ENCODE measurements around the gene GRIA4. TPM values are rescaled to one million over a fixed set of nuclear protein-coding genes. Genes with fewer than 3 reads are reported as not detected.

GRIA4 gene
- total and polyA plus RNA-seq, 4 donors: 0.38 to 3.7 TPM; not detected in 2

- 77 to 79% methylated on average over 5 of the region's 5 CpGs for WGBS, 2 donors
- Histone ChIP-seq H3K27ac (ENCODE audit: low read depth in 1 of 2, low read length in 2 of 2) (no peak overlapping the region), H3K27me3 (ENCODE audit: control insufficient read depth in 1 of 2, insufficient read depth in 2 of 2, low read length in 1 of 2) (no peaks in the 10 kb centered on the region), H3K4me1 (ENCODE audit: control insufficient read depth in 1 of 2, insufficient read depth in 2 of 2, low read length in 2 of 2) (no peaks in the 10 kb centered on the region), H3K36me3 (ENCODE audit: control insufficient read depth in 1 of 2, insufficient read depth in 2 of 2, low read length in 1 of 2) (no peaks in the 10 kb centered on the region), H3K9me3 (ENCODE audit: control insufficient read depth, low read length) (no peaks in the 10 kb centered on the region), H3K4me3 (ENCODE audit: low read length in 2 of 2) (no peak overlapping the region)
- intact Hi-C loops (cut with DNase I): no loop called here
- ATAC-seq (ENCODE audit: low FRiP score): no peak
- DNase-seq: no peak
These were observed 300.3 kb downstream of the GRIA4 start for GRCh38 chr11:105910095-105910715.

- no peak overlapping the region for H3K4me3 ChIP-seq (ENCODE audit: low read length in 2 of 2)
- no peak overlapping the region for H3K27ac ChIP-seq (ENCODE audit: low read depth in 1 of 2, low read length in 2 of 2)
- 85 to 97% methylated on average over 1 of the region's 1 CpG for WGBS, 2 donors
- no peaks in the 10 kb centered on the region for H3K27me3 ChIP-seq (ENCODE audit: control insufficient read depth in 1 of 2, insufficient read depth in 2 of 2, low read length in 1 of 2)
- intact Hi-C loops (cut with DNase I): no loop called here
- ATAC-seq (ENCODE audit: low FRiP score) (no peak), DNase-seq (no peak)
- no peaks in the 10 kb centered on the region for H3K36me3 ChIP-seq (ENCODE audit: control insufficient read depth in 1 of 2, insufficient read depth in 2 of 2, low read length in 1 of 2)
- no peaks in the 10 kb centered on the region for H3K9me3 ChIP-seq (ENCODE audit: control insufficient read depth, low read length)
- no peaks in the 10 kb centered on the region for H3K4me1 ChIP-seq (ENCODE audit: control insufficient read depth in 1 of 2, insufficient read depth in 2 of 2, low read length in 2 of 2)
These were observed 301.6 kb downstream of the GRIA4 start for GRCh38 chr11:105911454-105911853.

GRCh38 chr11:105912666-105913065 is 302.8 kb downstream of the GRIA4 start:
- no peaks in the 10 kb centered on the region for H3K27me3 ChIP-seq (ENCODE audit: control insufficient read depth in 1 of 2, insufficient read depth in 2 of 2, low read length in 1 of 2)
- WGBS, 2 donors: 56 to 71% methylated on average over 2 of the region's 2 CpGs
- intact Hi-C loops (cut with DNase I): no loop called here
- no peaks in the 10 kb centered on the region for H3K9me3 ChIP-seq (ENCODE audit: control insufficient read depth, low read length)
- no peak overlapping the region for H3K4me3 ChIP-seq (ENCODE audit: low read length in 2 of 2)
- H3K4me1 ChIP-seq (ENCODE audit: control insufficient read depth in 1 of 2, insufficient read depth in 2 of 2, low read length in 2 of 2): no peaks in the 10 kb centered on the region
- H3K36me3 ChIP-seq (ENCODE audit: control insufficient read depth in 1 of 2, insufficient read depth in 2 of 2, low read length in 1 of 2): no peaks in the 10 kb centered on the region
- no peak for ATAC-seq (ENCODE audit: low FRiP score)
- no peak for DNase-seq
- H3K27ac ChIP-seq (ENCODE audit: low read depth in 1 of 2, low read length in 2 of 2): no peak overlapping the region

- intact Hi-C loops (cut with DNase I): no loop called here
- DNase-seq (no peak), ATAC-seq (ENCODE audit: low FRiP score) (no peak)
- Histone ChIP-seq H3K27ac (ENCODE audit: low read depth in 1 of 2, low read length in 2 of 2) (no peak overlapping the region), H3K4me3 (ENCODE audit: low read length in 2 of 2) (no peak overlapping the region), H3K36me3 (ENCODE audit: control insufficient read depth in 1 of 2, insufficient read depth in 2 of 2, low read length in 1 of 2) (no peaks in the 10 kb centered on the region), H3K27me3 (ENCODE audit: control insufficient read depth in 1 of 2, insufficient read depth in 2 of 2, low read length in 1 of 2) (no peaks in the 10 kb centered on the region), H3K9me3 (ENCODE audit: control insufficient read depth, low read length) (no peaks in the 10 kb centered on the region), H3K4me1 (ENCODE audit: control insufficient read depth in 1 of 2, insufficient read depth in 2 of 2, low read length in 2 of 2) (no peaks in the 10 kb centered on the region)
- WGBS, 2 donors: 49 to 51% methylated on average over 4 of the region's 4 CpGs
These were observed 305.1 kb downstream of the GRIA4 start for GRCh38 chr11:105915021-105915420.

GRCh38 chr11:105918039-105918438 is 308.2 kb downstream of the GRIA4 start:
- WGBS, 2 donors: 77 to 81% methylated on average over 1 of the region's 1 CpG
- ATAC-seq (ENCODE audit: low FRiP score) (no peak), DNase-seq (no peak)
- H3K27me3 ChIP-seq (ENCODE audit: control insufficient read depth in 1 of 2, insufficient read depth in 2 of 2, low read length in 1 of 2): no peaks in the 10 kb centered on the region
- no peak overlapping the region for H3K27ac ChIP-seq (ENCODE audit: low read depth in 1 of 2, low read length in 2 of 2)
- H3K4me1 ChIP-seq (ENCODE audit: control insufficient read depth in 1 of 2, insufficient read depth in 2 of 2, low read length in 2 of 2): no peaks in the 10 kb centered on the region
- H3K4me3 ChIP-seq (ENCODE audit: low read length in 2 of 2): no peak overlapping the region
- H3K36me3 ChIP-seq (ENCODE audit: control insufficient read depth in 1 of 2, insufficient read depth in 2 of 2, low read length in 1 of 2): no peaks in the 10 kb centered on the region
- intact Hi-C loops (cut with DNase I): no loop called here
- H3K9me3 ChIP-seq (ENCODE audit: control insufficient read depth, low read length): no peaks in the 10 kb centered on the region

- intact Hi-C loops (cut with DNase I): no loop called here
- no peaks in the 10 kb centered on the region for H3K9me3 ChIP-seq (ENCODE audit: control insufficient read depth, low read length)
- no peaks in the 10 kb centered on the region for H3K4me1 ChIP-seq (ENCODE audit: control insufficient read depth in 1 of 2, insufficient read depth in 2 of 2, low read length in 2 of 2)
- H3K36me3 ChIP-seq (ENCODE audit: control insufficient read depth in 1 of 2, insufficient read depth in 2 of 2, low read length in 1 of 2): no peaks in the 10 kb centered on the region
- no peak for ATAC-seq (ENCODE audit: low FRiP score)
- no peak overlapping the region for H3K27ac ChIP-seq (ENCODE audit: low read depth in 1 of 2, low read length in 2 of 2)
- DNase-seq: no peak
- H3K4me3 ChIP-seq (ENCODE audit: low read length in 2 of 2): no peak overlapping the region
- H3K27me3 ChIP-seq (ENCODE audit: control insufficient read depth in 1 of 2, insufficient read depth in 2 of 2, low read length in 1 of 2): no peaks in the 10 kb centered on the region
These were observed 308.7 kb downstream of the GRIA4 start for GRCh38 chr11:105918600-105918999.

GRCh38 chr11:105923252-105923651 is 313.4 kb downstream of the GRIA4 start:
- ATAC-seq (ENCODE audit: low FRiP score) (no peak), DNase-seq (no peak)
- Histone ChIP-seq H3K9me3 (ENCODE audit: control insufficient read depth, low read length) (no peaks in the 10 kb centered on the region), H3K27ac (ENCODE audit: low read depth in 1 of 2, low read length in 2 of 2) (no peak overlapping the region), H3K36me3 (ENCODE audit: control insufficient read depth in 1 of 2, insufficient read depth in 2 of 2, low read length in 1 of 2) (no peaks in the 10 kb centered on the region), H3K4me1 (ENCODE audit: control insufficient read depth in 1 of 2, insufficient read depth in 2 of 2, low read length in 2 of 2) (no peaks in the 10 kb centered on the region), H3K4me3 (ENCODE audit: low read length in 2 of 2) (no peak overlapping the region), H3K27me3 (ENCODE audit: control insufficient read depth in 1 of 2, insufficient read depth in 2 of 2, low read length in 1 of 2) (no peaks in the 10 kb centered on the region)
- 83% methylated on average over 2 of the region's 2 CpGs for WGBS, 2 donors
- intact Hi-C loops (cut with DNase I): no loop called here

- ATAC-seq (ENCODE audit: low FRiP score): no peak
- H3K9me3 ChIP-seq (ENCODE audit: control insufficient read depth, low read length): no peaks in the 10 kb centered on the region
These were observed 313.9 kb downstream of the GRIA4 start for GRCh38 chr11:105923807-105924206.

GRCh38 chr11:105929084-105929955 is 319.4 kb downstream of the GRIA4 start:
- DNase-seq (no peak), ATAC-seq (ENCODE audit: low FRiP score) (no peak)
- no peaks in the 10 kb centered on the region for H3K36me3 ChIP-seq (ENCODE audit: control insufficient read depth in 1 of 2, insufficient read depth in 2 of 2, low read length in 1 of 2)
- no peaks in the 10 kb centered on the region for H3K4me1 ChIP-seq (ENCODE audit: control insufficient read depth in 1 of 2, insufficient read depth in 2 of 2, low read length in 2 of 2)
- intact Hi-C loops (cut with DNase I): no loop called here
- no peaks in the 10 kb centered on the region for H3K27me3 ChIP-seq (ENCODE audit: control insufficient read depth in 1 of 2, insufficient read depth in 2 of 2, low read length in 1 of 2)
- no peak overlapping the region for H3K4me3 ChIP-seq (ENCODE audit: low read length in 2 of 2)
- no peak overlapping the region for H3K27ac ChIP-seq (ENCODE audit: low read depth in 1 of 2, low read length in 2 of 2)
- 45 to 48% methylated on average over 3 of the region's 3 CpGs for WGBS, 2 donors
- H3K9me3 ChIP-seq (ENCODE audit: control insufficient read depth, low read length): no peaks in the 10 kb centered on the region

More at GRCh38 chr11:105923807-105924206, 313.9 kb downstream of the GRIA4 start:
- Histone ChIP-seq H3K36me3 (ENCODE audit: control insufficient read depth in 1 of 2, insufficient read depth in 2 of 2, low read length in 1 of 2) (no peaks in the 10 kb centered on the region), H3K4me1 (ENCODE audit: control insufficient read depth in 1 of 2, insufficient read depth in 2 of 2, low read length in 2 of 2) (no peaks in the 10 kb centered on the region), H3K4me3 (ENCODE audit: low read length in 2 of 2) (no peak overlapping the region), H3K27ac (ENCODE audit: low read depth in 1 of 2, low read length in 2 of 2) (no peak overlapping the region), H3K27me3 (ENCODE audit: control insufficient read depth in 1 of 2, insufficient read depth in 2 of 2, low read length in 1 of 2) (no peaks in the 10 kb centered on the region)
- DNase-seq: no peak
- 37% methylated on average over 3 of the region's 3 CpGs for WGBS, 2 donors
- intact Hi-C loops (cut with DNase I): no loop called here

Measured in aorta (tissue), 5 donors.